Hepatocyte (in vitro differentiated cells): ENCODE measurements around the gene ATF7. TPM values are rescaled to one million over a fixed set of nuclear protein-coding genes. Genes with fewer than 3 reads are reported as not detected.
A peak's percentile ranks its signal among the peaks of the same experiment; 100 is the strongest.

Experiments used
- DNase-seq: peaks from one replicate; pipeline ENCODE4 v3.0.0-alpha.2; 2016; ENCODE audit warnings: low spot score
- H2AFZ ChIP-seq: fragments of 200-600 bp; sonication (generic); 2 replicates; pipeline ENCODE4 v1.6.0; 2016; ENCODE audit warnings: antibody characterized with exemption, mild to moderate bottlenecking
- H3K27ac ChIP-seq: fragments of 200-600 bp; sonication (generic); 2 replicates; pipeline ENCODE4 v1.5.1; 2016; ENCODE audit warnings: mild to moderate bottlenecking
- H3K27me3 ChIP-seq: fragments of 200-600 bp; sonication (generic); 2 replicates; pipeline ENCODE4 v1.6.1; 2016
- H3K36me3 ChIP-seq: fragments of 200-600 bp; sonication (generic); replicated peaks from 2 replicates; pipeline ENCODE4 v1.5.1; 2016; ENCODE audit warnings: low read depth; ENCODE audit not compliant: insufficient read depth
- H3K4me1 ChIP-seq: fragments of 200-600 bp; sonication (generic); 2 replicates; pipeline ENCODE4 v1.5.1; 2016; ENCODE audit warnings: mild to moderate bottlenecking, moderate library complexity; ENCODE audit not compliant: insufficient read depth
- H3K4me2 ChIP-seq: fragments of 200-600 bp; sonication (generic); 2 replicates; pipeline ENCODE4 v1.6.0; 2016
- H3K4me3 ChIP-seq: fragments of 200-600 bp; sonication (generic); 2 replicates; pipeline ENCODE4 v1.5.1; 2016; ENCODE audit warnings: mild to moderate bottlenecking
- H3K79me2 ChIP-seq: fragments of 200-600 bp; sonication (generic); 2 replicates; pipeline ENCODE4 v1.6.0; 2017; ENCODE audit warnings: mild to moderate bottlenecking
- H3K9me2 ChIP-seq: fragments of 200-600 bp; sonication (generic); replicated peaks from 2 replicates; pipeline ENCODE4 v1.6.0; 2017; ENCODE audit warnings: mild to moderate bottlenecking; ENCODE audit not compliant: insufficient read depth
- H3K9me3 ChIP-seq: fragments of 200-600 bp; sonication (generic); 2 replicates; pipeline ENCODE4 v1.5.1; 2016; ENCODE audit warnings: low read depth, mild to moderate bottlenecking
- H4K20me1 ChIP-seq: fragments of 200-600 bp; sonication (generic); 2 replicates; pipeline ENCODE4 v1.6.0; 2016; ENCODE audit warnings: mild to moderate bottlenecking; ENCODE audit not compliant: insufficient read depth, poor library complexity, severe bottlenecking
- EZH2 ChIP-seq: fragments of 200-600 bp; sonication (generic); IDR thresholded peaks from 2 replicates; pipeline ENCODE4 v1.6.1; 2016; ENCODE audit warnings: antibody characterized with exemption, mild to moderate bottlenecking, borderline replicate concordance
- EZH2phosphoT487 ChIP-seq: fragments of 200-600 bp; sonication (generic); IDR thresholded peaks from one replicate; pipeline ENCODE4 v1.6.1; 2018; ENCODE audit warnings: antibody characterized with exemption, mild to moderate bottlenecking, low read depth, moderate library complexity; ENCODE audit not compliant: unreplicated experiment, severe bottlenecking
- WGBS: methylation state at CpG from one replicate; pipeline ENCODE4 v1.1.6; 2016; ENCODE audit warnings: low lambda C conversion rate; ENCODE audit errors: missing lambda C conversion rate; 5-methylcytosine and 5-hydroxymethylcytosine counted together
- polyA plus RNA-seq: library from polyadenylated mRNA; unstranded; fragments of >200 nt; fragmentation: Nextera tagmentation; extraction: Ambion mirVana; gene quantifications from 2 replicates; pipeline ENCODE4 v1.2.1, GENCODE V29; 2016
- total RNA-seq: library from RNA; depleted of rRNA; stranded (reverse); fragments of >200 nt; gene quantifications from 2 replicates; pipeline ENCODE4 v1.2.3, GENCODE V29; 2014
- TF ChIP-seq, protein P1 (sequence below): fragments of 200-600 bp; sonication (generic); IDR thresholded peaks from 2 replicates; pipeline ENCODE4 v1.5.1; 2016; ENCODE audit warnings: antibody characterized with exemption, mild to moderate bottlenecking; ENCODE audit not compliant: poor library complexity

ATF7 gene
- total and polyA plus RNA-seq, 2 experiments from 2014 or later, result 17.8 to 19.2 TPM

DNA sequence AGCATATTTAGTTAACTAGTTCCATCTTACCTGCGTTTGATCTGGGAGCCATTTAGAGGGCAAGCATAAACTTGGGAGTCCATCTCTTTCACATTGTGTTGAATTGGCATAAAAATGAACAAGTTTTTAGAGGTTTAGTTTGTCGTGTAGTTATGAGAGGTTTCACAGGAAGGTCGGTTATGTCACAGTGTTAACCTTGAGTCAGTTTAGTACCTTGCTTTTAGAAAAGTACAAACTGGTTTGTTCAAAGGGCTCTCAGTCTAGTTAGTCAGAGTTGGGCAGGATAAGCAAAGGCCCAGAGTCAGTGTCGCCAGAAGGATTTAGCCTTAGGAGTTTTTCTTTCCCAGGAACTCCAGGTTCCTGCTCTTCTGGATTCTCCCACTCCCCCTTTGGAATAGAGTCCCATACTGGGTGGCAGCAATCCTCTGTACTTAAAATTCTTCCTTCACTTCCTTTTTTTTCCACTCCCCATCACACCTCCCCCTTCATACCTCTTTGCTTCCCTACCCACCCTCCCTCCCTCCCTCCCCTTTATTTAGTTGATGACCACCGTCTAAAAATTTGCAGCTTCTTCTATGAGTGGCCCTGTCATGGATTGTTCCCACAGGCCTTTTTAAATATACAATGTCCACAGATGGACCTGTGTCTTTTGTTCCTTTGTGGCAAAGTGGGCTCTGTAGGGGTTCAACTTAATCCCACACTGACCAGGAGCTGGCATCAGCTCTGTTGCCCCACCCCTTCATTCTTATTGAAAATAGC, 162.2 kb downstream of the ATF7 start:
- Histone ChIP-seq H3K27ac (peak overlapping the region; percentile 16), H3K9me3 (no peaks in the 10 kb centered on the region), H3K4me2 (no peak overlapping the region), H3K79me2 (peaks cover 99% of the 10 kb centered on the region), H2AFZ (no peak overlapping the region), H3K4me1 (no peaks in the 10 kb centered on the region), H3K4me3 (no peak overlapping the region), H4K20me1 (peaks cover 93% of the 10 kb centered on the region), H3K36me3 (no peaks in the 10 kb centered on the region), H3K9me2 (no peaks in the 10 kb centered on the region), H3K27me3 (no peaks in the 10 kb centered on the region)
- TF ChIP-seq EZH2, result no peak
- no peak for TF ChIP-seq EZH2phosphoT487
- TF ChIP-seq, protein P1, sequence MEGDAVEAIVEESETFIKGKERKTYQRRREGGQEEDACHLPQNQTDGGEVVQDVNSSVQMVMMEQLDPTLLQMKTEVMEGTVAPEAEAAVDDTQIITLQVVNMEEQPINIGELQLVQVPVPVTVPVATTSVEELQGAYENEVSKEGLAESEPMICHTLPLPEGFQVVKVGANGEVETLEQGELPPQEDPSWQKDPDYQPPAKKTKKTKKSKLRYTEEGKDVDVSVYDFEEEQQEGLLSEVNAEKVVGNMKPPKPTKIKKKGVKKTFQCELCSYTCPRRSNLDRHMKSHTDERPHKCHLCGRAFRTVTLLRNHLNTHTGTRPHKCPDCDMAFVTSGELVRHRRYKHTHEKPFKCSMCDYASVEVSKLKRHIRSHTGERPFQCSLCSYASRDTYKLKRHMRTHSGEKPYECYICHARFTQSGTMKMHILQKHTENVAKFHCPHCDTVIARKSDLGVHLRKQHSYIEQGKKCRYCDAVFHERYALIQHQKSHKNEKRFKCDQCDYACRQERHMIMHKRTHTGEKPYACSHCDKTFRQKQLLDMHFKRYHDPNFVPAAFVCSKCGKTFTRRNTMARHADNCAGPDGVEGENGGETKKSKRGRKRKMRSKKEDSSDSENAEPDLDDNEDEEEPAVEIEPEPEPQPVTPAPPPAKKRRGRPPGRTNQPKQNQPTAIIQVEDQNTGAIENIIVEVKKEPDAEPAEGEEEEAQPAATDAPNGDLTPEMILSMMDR, result no peak
- WGBS, result 76% methylated on average over 5 of the region's 5 CpGs
- no peak for DNase-seq

DNA sequence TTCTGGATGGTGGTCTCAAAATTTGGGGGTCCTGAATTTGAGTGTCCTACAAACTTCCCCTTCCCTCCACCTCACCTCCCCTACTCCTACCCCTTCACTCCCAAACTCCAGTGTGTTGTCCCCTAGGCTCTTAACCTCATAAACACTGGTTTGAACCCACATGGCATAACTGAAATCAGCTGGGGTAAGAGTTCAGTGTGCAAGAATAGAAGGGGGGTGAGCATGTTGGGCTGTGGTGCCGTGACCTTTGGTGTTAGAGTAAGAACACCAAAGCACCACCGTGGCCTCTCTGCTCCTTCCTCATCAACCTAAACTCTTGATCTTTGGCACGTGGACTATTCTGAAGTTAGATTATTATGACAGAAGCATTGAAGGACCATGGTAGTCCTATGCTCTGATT, 163.2 kb downstream of the ATF7 start:
- WGBS, result 86% methylated on average over 3 of the region's 3 CpGs
- no peaks in the 10 kb centered on the region for H3K36me3 ChIP-seq
- no peaks in the 10 kb centered on the region for H3K9me3 ChIP-seq
- no peaks in the 10 kb centered on the region for H3K4me1 ChIP-seq
- peaks cover 99% of the 10 kb centered on the region for H3K79me2 ChIP-seq
- H3K4me2 ChIP-seq, result no peak overlapping the region
- H3K4me3 ChIP-seq, result no peak overlapping the region
- TF ChIP-seq, protein P1, result no peak
- TF ChIP-seq EZH2phosphoT487, result no peak
- no peaks in the 10 kb centered on the region for H3K9me2 ChIP-seq
- no peak overlapping the region for H3K27ac ChIP-seq
- DNase-seq, result no peak
- H2AFZ ChIP-seq, result no peak overlapping the region
- H4K20me1 ChIP-seq, result peaks cover 96% of the 10 kb centered on the region
- H3K27me3 ChIP-seq, result no peaks in the 10 kb centered on the region

DNA sequence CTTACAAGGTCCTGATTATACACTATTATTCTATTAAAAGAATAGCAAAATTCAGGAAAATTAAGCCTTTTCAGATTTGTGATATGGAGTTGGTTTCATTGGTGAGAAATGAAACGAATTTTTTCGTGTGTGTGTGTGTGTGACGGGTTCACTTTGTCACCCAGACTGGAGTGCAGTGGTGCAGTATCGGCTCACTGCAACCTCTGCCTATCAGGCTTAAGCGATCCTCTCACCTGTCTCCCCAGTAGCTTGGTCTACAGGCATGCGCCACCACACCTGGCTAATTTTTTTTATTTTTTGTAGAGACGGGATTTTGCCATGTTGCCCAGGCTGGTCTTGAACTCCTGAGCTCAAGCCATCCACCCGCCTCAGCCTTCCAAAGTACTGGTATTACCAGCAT, 164.6 kb downstream of the ATF7 start:
- no peaks in the 10 kb centered on the region for H3K9me2 ChIP-seq
- H3K27me3 ChIP-seq, result no peaks in the 10 kb centered on the region
- H3K79me2 ChIP-seq, result peaks cover 99% of the 10 kb centered on the region
- H3K27ac ChIP-seq, result no peak overlapping the region
- no peak overlapping the region for H3K4me3 ChIP-seq
- TF ChIP-seq EZH2phosphoT487 (no peak), EZH2 (no peak)
- TF ChIP-seq, protein P1, result no peak
- DNase-seq, result no peak
- H3K4me1 ChIP-seq, result no peaks in the 10 kb centered on the region
- peaks cover 98% of the 10 kb centered on the region for H4K20me1 ChIP-seq
- H3K9me3 ChIP-seq, result no peaks in the 10 kb centered on the region
- H2AFZ ChIP-seq, result no peak overlapping the region
- H3K4me2 ChIP-seq, result no peak overlapping the region
- 95% methylated on average over 8 of the region's 8 CpGs for WGBS
- H3K36me3 ChIP-seq, result no peaks in the 10 kb centered on the region
